ENCODE data around the gene CDCA8.
"Not testable (repeated sequence)": the region's sequence is repeated elsewhere in the genome, so short reads cannot be mapped to it uniquely, and the experiment has no call there.

Gene CDCA8

GRCh38 chr1:37731312-37732019 lies 39.1 kb downstream of the CDCA8 start:
- DNase-seq (ENCODE audit: insufficient read length, low spot score) (no peak), FAIRE-seq (no peak)

DNA sequence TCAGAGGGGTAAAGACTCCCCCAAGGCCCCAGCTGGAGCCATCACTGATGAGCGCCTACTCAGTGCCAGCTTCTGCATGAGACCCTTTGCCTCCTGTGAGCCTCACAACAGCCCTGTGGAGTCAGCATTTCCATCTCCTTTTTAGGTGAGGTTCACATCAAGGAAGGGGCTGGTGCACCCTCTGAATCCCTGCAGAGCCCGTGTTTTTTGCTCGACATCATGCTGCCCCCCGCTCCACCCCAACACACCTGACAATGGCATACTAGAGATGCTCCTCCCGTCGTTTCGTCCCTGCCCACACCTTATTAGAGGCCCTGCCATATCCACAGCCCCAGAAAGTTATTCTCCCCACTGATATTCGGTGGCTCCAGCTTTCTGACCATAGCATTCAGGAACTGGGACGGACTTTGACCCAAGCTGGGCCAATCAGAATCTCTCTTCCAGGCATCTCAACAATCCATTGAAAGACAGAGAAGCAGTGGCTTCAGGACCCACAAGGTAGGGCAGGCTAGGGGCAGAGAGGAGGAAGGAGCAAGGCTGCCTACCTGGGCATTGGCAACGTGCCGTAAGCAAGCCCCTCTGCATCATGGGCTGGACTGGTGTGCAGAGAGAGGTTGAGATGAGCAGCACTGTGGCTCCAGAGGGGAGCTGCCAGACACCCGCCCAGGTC lies 39.9 kb downstream of the CDCA8 start:
- no peak for FAIRE-seq

GRCh38 chr1:37734629-37735591 lies 42.6 kb downstream of the CDCA8 start:
- DNase-seq (ENCODE audit: insufficient read length, low spot score) (no peak), FAIRE-seq (no peak)

More for the DNA sequence above, 39.9 kb downstream of the CDCA8 start:
- DNase-seq (ENCODE audit: insufficient read length, low spot score), result no peak

DNA sequence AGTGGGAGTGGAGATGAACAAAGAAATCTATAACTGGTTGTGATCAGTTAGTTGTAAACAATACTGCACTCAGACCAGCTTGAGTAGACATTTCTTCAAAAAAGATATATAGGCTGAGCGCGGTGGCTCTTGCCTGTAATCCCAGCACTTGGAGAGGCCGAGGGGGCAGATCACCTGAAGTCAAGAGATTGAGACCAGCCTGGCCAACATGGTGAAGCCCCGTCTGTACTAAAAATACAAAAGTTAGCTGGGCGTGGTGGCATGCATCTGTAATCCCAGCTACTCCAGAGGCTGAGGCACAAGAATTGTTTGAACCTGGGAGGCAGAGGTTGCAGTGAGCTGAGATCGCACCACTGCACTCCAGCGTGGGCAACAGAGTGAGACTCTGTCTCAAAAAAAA lies 45.7 kb downstream of the CDCA8 start:
- DNase-seq (ENCODE audit: insufficient read length, low spot score); FAIRE-seq: not testable (repeated sequence)

DNA sequence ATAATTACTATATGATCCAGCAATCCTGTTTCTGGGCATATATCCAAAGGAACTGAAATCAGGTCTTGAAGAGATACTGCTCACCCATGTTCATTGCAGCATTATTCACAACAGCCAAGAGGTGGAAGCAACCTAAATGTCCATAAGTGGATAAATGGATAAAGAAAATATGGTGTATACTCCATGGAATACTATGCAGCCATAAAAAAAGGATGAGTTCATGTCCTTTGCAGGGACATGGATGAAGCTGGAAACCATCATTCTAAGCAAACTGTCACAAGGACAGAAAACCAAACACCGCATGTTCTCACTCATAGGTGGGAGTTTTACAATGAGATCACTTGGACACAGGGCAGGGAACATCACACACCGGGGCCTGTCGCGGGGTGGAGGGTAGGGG lies 46.3 kb downstream of the CDCA8 start:
- DNase-seq (ENCODE audit: insufficient read length, low spot score); FAIRE-seq: not testable (repeated sequence)

DNA sequence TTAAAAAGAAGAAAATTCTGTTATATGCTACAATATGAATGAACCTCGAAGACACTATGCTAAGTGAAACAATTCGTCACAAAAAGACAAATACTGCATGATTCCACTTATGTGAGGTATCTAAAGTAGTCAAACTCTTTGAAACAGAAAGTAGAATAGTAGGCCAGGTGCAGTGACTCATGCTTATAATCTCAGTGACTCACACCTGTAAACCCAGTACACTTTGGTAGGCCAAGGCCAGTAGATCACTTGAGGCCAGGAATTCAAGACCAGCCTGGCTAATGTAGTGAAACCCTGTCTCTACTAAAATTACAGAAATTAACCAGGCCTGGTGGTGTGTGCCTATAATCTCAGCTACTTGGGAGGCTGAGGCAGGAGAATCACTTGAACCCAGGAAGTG lies 46.9 kb downstream of the CDCA8 start:
- peak; percentile 33 for FAIRE-seq

DNA sequence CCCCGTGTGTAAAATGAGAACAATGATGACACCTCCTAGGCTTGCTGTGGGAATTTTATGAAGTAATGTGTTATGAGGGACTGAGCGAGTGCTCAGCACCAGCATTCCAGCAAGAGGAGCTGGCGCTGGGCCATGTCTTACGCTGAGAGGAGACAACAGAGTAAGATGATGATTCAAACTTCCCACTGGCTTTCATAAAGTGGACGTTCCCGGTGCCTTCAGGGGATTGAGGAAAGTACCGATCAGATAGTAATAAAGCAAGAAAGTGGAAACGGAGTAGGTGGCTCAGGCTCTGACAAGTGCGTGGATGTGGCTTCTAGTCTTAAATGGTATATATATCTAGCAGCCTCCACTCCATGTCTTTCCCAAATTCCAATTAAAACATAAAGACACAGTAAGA lies 48.8 kb downstream of the CDCA8 start:
- no peak for DNase-seq (ENCODE audit: insufficient read length, low spot score)
- FAIRE-seq, result no peak

More for the DNA sequence above, 46.9 kb downstream of the CDCA8 start:
- no peak for DNase-seq (ENCODE audit: insufficient read length, low spot score)

GRCh38 chr1:37741662-37742061 lies 49.3 kb downstream of the CDCA8 start:
- FAIRE-seq, result no peak
- no peak for DNase-seq (ENCODE audit: insufficient read length, low spot score)

- no peak for FAIRE-seq
- DNase-seq (ENCODE audit: insufficient read length, low spot score), result no peak
Observed at GRCh38 chr1:37746806-37747205, 54.5 kb downstream of the CDCA8 start.

GRCh38 chr1:37748565-37748964 lies 56.2 kb downstream of the CDCA8 start:
- DNase-seq (ENCODE audit: insufficient read length, low spot score), result no peak
- FAIRE-seq, result no peak

- FAIRE-seq, result no peak
- no peak for DNase-seq (ENCODE audit: insufficient read length, low spot score)
Observed at GRCh38 chr1:37752213-37752582, 59.9 kb downstream of the CDCA8 start.

GRCh38 chr1:37752583-37753471 lies 60.5 kb downstream of the CDCA8 start:
- DNase-seq (ENCODE audit: insufficient read length, low spot score) (peak; percentile 64), FAIRE-seq (no peak)

DNA sequence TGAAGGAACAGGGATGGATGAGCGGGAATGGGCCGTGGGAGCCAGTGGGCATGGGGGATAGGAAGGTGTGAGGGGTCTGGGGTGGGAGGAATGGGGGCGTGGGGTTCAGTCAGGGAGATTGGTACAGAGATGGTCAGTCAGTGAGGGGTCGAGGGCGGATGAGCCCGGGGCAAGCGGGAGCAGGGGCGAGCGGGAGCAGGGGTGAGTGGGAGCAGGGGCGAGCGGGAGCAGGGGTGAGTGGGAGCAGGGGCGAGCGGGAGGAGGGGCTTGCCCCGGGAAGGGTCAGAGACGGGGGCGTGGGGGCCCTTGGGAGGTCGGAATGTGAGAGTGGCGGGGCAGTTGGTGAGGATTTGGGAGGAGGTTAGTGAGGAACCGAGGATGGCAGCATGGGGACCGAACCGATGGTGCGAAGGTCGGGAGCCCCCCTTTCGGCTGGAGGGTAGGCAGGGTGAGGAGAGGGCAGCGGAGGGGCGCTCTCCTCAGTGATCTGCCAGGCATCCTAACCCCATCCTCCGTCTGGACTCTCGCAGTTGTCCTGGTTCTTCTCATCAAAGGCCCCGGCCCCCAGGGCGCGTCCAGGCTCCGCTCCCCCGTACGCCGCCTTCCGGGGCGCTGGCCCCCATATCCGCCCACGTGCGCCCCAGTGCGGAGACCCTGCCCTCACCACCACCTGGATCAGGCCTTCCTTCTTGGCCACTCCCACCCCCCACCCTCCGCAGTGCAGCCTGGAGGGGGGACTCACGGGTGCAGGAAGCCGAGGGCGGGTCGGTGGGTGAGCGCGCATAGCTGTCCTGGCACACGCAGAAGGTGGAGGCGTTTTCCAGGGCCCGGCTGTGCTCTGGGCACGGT lies 61.4 kb downstream of the CDCA8 start:
- FAIRE-seq (no peak), DNase-seq (ENCODE audit: insufficient read length, low spot score) (no peak)

DNA sequence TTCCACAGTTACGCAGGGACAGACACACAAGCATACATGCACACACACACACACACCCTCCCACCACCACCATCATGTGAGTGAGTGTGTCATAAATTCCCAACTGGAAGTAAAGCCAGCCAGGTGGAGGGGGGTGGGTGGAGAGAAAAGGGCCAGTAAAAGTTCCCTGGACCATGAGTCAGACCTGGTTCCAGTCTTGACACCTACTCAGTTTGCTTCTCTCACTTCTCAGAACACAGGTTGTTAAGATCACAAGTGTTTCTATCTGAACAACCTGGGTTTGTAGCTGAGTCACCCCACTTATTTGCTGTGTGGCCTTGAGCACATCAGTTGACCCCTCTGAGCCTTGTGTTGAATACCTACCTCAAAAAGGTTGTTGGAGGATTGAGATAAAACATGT lies 63.0 kb downstream of the CDCA8 start:
- no peak for DNase-seq (ENCODE audit: insufficient read length, low spot score)

DNA sequence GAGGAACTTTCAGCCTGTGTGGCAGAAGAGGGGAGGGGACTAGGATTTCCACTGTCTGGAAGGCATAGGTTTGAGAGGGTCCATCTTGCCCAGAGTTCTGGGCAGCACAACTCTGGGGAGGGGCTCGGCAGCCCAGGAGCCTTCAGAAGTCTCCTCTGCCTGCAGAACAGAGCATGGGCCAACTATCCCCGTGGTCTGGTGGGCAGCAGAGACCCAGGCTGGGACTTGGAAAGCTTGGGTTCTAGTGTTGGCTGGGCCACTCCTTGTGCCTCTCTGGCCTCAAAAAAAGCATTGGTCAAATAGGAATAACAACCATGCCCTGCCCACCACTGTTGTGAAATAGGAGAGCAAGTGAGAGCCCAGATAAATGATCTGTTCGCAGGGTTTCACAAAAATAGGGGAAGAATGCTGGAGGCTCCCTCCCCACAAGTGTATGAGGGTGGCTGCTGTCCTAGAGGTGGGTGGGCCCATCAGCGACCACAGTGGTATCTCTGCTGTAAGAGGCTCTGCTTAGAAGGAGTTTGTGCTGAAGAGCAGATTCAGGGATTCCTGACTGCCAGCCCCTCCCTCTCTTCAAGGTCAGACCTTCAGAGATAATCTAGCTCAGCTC lies 63.7 kb downstream of the CDCA8 start:
- no peak for DNase-seq (ENCODE audit: insufficient read length, low spot score)
- no peak for FAIRE-seq

More for the DNA sequence above, 63.0 kb downstream of the CDCA8 start:
- no peak for FAIRE-seq
